Karpas-422 (cell line): Measurements from ENCODE around the gene ST8SIA6. TPM values are rescaled to one million over a fixed set of nuclear protein-coding genes. Genes with fewer than 3 reads are reported as not detected.

ENCODE experiments used
- DNase-seq: peaks from one replicate; pipeline ENCODE4 v3.0.0-alpha.2; 2015
- H2AFZ ChIP-seq: fragments of 200-600 bp; sonication (generic); 2 replicates; pipeline ENCODE4 v1.6.1; 2014; ENCODE audit warnings: antibody characterized with exemption, low read length, mixed read lengths
- H3K27ac ChIP-seq: fragments of 200-600 bp; sonication (generic); 2 replicates; pipeline ENCODE4 v1.5.1; 2014; ENCODE audit warnings: mild to moderate bottlenecking, low read length, moderate library complexity
- H3K27me3 ChIP-seq: fragments of 200-600 bp; sonication (generic); 2 replicates; pipeline ENCODE4 v1.6.1; 2014; ENCODE audit warnings: low read length, mixed read lengths
- H3K36me3 ChIP-seq: fragments of 200-600 bp; sonication (generic); 2 replicates; pipeline ENCODE4 v1.6.1; 2014; ENCODE audit warnings: low read length, mixed read lengths; ENCODE audit not compliant: insufficient read depth
- H3K4me1 ChIP-seq: fragments of 200-600 bp; sonication (generic); 2 replicates; pipeline ENCODE4 v1.6.1; 2014; ENCODE audit warnings: mild to moderate bottlenecking, low read length, mixed read lengths
- H3K4me2 ChIP-seq: fragments of 200-600 bp; sonication (generic); 2 replicates; pipeline ENCODE4 v1.6.1; 2014; ENCODE audit warnings: low read length, low read depth, mild to moderate bottlenecking; ENCODE audit not compliant: poor library complexity, severe bottlenecking
- H3K4me3 ChIP-seq: fragments of 200-600 bp; sonication (generic); 2 replicates; pipeline ENCODE4 v1.5.1; 2014; ENCODE audit warnings: mild to moderate bottlenecking, antibody characterized with exemption, low read length, mixed read lengths
- H3K79me2 ChIP-seq: fragments of 200-600 bp; sonication (generic); 2 replicates; pipeline ENCODE4 v1.6.1; 2014; ENCODE audit warnings: mild to moderate bottlenecking, low read length, mixed read lengths
- H3K9ac ChIP-seq: fragments of 200-600 bp; sonication (generic); 2 replicates; pipeline ENCODE4 v1.6.0; 2014; ENCODE audit warnings: low read length
- H3K9me2 ChIP-seq: fragments of 200-600 bp; sonication (generic), shearing (Covaris generic); replicated peaks from 2 replicates; pipeline ENCODE4 v1.6.0; 2014; ENCODE audit warnings: mild to moderate bottlenecking, low read length, moderate library complexity; ENCODE audit not compliant: insufficient read depth
- H3K9me3 ChIP-seq: fragments of 300-700, 200-600 bp; sonication (generic); 2 replicates; pipeline ENCODE4 v1.6.1; 2014; ENCODE audit warnings: low read length, mixed read lengths
- H4K20me1 ChIP-seq: fragments of 200-600 bp; sonication (generic); 2 replicates; pipeline ENCODE4 v1.6.1; 2014; ENCODE audit warnings: mild to moderate bottlenecking, antibody characterized with exemption, low read length, low read depth; ENCODE audit not compliant: insufficient read depth
- total RNA-seq: library from RNA; depleted of rRNA; stranded (reverse); fragments of >200 nt; shearing (Covaris generic); gene quantifications from 2 replicates; pipeline ENCODE4 v1.2.3, GENCODE V29; 2014; ENCODE audit warnings: low replicate concordance

The ST8SIA6 gene
- total RNA-seq, 1 experiment from 2014 or later = not detected

- peaks cover 9% of the 10 kb centered on the region for H3K4me1 ChIP-seq
- no peaks in the 10 kb centered on the region for H3K36me3 ChIP-seq
- 0 out of 2 replicates have a peak, but pooled peaks cover 2% of the 10 kb centered on the region for H3K27me3 ChIP-seq
- no peaks in the 10 kb centered on the region for H3K9me2 ChIP-seq
- no peak overlapping the region for H3K4me3 ChIP-seq
- H3K9ac ChIP-seq = no peak overlapping the region
- DNase-seq = no peak
- H2AFZ ChIP-seq = no peak overlapping the region
- H4K20me1 ChIP-seq = no peaks in the 10 kb centered on the region
- H3K79me2 ChIP-seq = no peaks in the 10 kb centered on the region
- H3K9me3 ChIP-seq = no peaks in the 10 kb centered on the region
- H3K4me2 ChIP-seq = peak overlapping the region; percentile 20
- H3K27ac ChIP-seq = no peak overlapping the region
These were observed 137.8 kb downstream of the ST8SIA6 start for GRCh38 chr10:17316488-17317170.

GRCh38 chr10:17309435-17309834, 145.0 kb downstream of the ST8SIA6 start:
- H3K9ac ChIP-seq = no peak overlapping the region
- H3K9me2 ChIP-seq = no peaks in the 10 kb centered on the region
- no peaks in the 10 kb centered on the region for H4K20me1 ChIP-seq
- no peak overlapping the region for H3K27ac ChIP-seq
- no peaks in the 10 kb centered on the region for H3K9me3 ChIP-seq
- no peak overlapping the region for H3K4me3 ChIP-seq
- H3K36me3 ChIP-seq = no peaks in the 10 kb centered on the region
- H3K4me1 ChIP-seq = no peaks in the 10 kb centered on the region
- H3K79me2 ChIP-seq = no peaks in the 10 kb centered on the region
- H3K4me2 ChIP-seq = no peak overlapping the region
- no peak for DNase-seq
- H3K27me3 ChIP-seq = no peaks in the 10 kb centered on the region
- no peak overlapping the region for H2AFZ ChIP-seq

- H3K79me2 ChIP-seq = no peaks in the 10 kb centered on the region
- no peak overlapping the region for H3K4me2 ChIP-seq
- H3K9me2 ChIP-seq = no peaks in the 10 kb centered on the region
- H3K4me3 ChIP-seq = no peak overlapping the region
- no peak overlapping the region for H3K9ac ChIP-seq
- H3K36me3 ChIP-seq = no peaks in the 10 kb centered on the region
- no peaks in the 10 kb centered on the region for H3K4me1 ChIP-seq
- no peaks in the 10 kb centered on the region for H3K27me3 ChIP-seq
- no peak overlapping the region for H3K27ac ChIP-seq
- H2AFZ ChIP-seq = no peak overlapping the region
- DNase-seq = no peak
- H3K9me3 ChIP-seq = no peaks in the 10 kb centered on the region
- no peaks in the 10 kb centered on the region for H4K20me1 ChIP-seq
These were observed 147.3 kb downstream of the ST8SIA6 start for GRCh38 chr10:17307123-17307522.

GRCh38 chr10:17292375-17292774, 162.0 kb downstream of the ST8SIA6 start:
- DNase-seq = no peak
- Histone ChIP-seq H3K27ac (no peak overlapping the region), H3K36me3 (no peaks in the 10 kb centered on the region)

GRCh38 chr10:17290226-17290625, 164.2 kb downstream of the ST8SIA6 start:
- Histone ChIP-seq H3K4me1 (no peaks in the 10 kb centered on the region), H3K27ac (no peak overlapping the region), H3K4me2 (no peak overlapping the region), H3K79me2 (no peaks in the 10 kb centered on the region), H3K9me2 (no peaks in the 10 kb centered on the region), H2AFZ (no peak overlapping the region), H3K27me3 (no peaks in the 10 kb centered on the region), H3K36me3 (no peaks in the 10 kb centered on the region), H4K20me1 (no peaks in the 10 kb centered on the region), H3K9ac (no peak overlapping the region), H3K9me3 (no peaks in the 10 kb centered on the region), H3K4me3 (no peak overlapping the region)
- DNase-seq = peak; percentile 42

More at GRCh38 chr10:17292375-17292774, 162.0 kb downstream of the ST8SIA6 start:
- H3K79me2 ChIP-seq = no peaks in the 10 kb centered on the region
- no peak overlapping the region for H2AFZ ChIP-seq
- H3K4me1 ChIP-seq = no peaks in the 10 kb centered on the region
- no peaks in the 10 kb centered on the region for H3K9me3 ChIP-seq
- H4K20me1 ChIP-seq = no peaks in the 10 kb centered on the region
- H3K9me2 ChIP-seq = no peaks in the 10 kb centered on the region
- H3K4me2 ChIP-seq = no peak overlapping the region
- H3K4me3 ChIP-seq = no peak overlapping the region
- no peaks in the 10 kb centered on the region for H3K27me3 ChIP-seq
- no peak overlapping the region for H3K9ac ChIP-seq

- no peaks in the 10 kb centered on the region for H3K79me2 ChIP-seq
- no peak overlapping the region for H3K9ac ChIP-seq
- H3K4me2 ChIP-seq = no peak overlapping the region
- no peaks in the 10 kb centered on the region for H3K9me2 ChIP-seq
- H3K36me3 ChIP-seq = no peaks in the 10 kb centered on the region
- no peaks in the 10 kb centered on the region for H3K9me3 ChIP-seq
- no peaks in the 10 kb centered on the region for H4K20me1 ChIP-seq
- H3K27me3 ChIP-seq = no peaks in the 10 kb centered on the region
- no peak for DNase-seq
- no peak overlapping the region for H3K27ac ChIP-seq
- H2AFZ ChIP-seq = no peak overlapping the region
- H3K4me1 ChIP-seq = no peaks in the 10 kb centered on the region
- H3K4me3 ChIP-seq = no peak overlapping the region
These were observed 164.6 kb downstream of the ST8SIA6 start for GRCh38 chr10:17289763-17290162.

GRCh38 chr10:17286562-17287550, 167.5 kb downstream of the ST8SIA6 start:
- Histone ChIP-seq H3K9me2 (no peaks in the 10 kb centered on the region), H3K79me2 (no peaks in the 10 kb centered on the region), H3K27ac (no peak overlapping the region), H3K27me3 (no peaks in the 10 kb centered on the region), H3K4me2 (no peak overlapping the region), H3K9ac (no peak overlapping the region), H2AFZ (no peak overlapping the region), H3K4me1 (no peaks in the 10 kb centered on the region), H3K4me3 (no peak overlapping the region), H3K36me3 (no peaks in the 10 kb centered on the region), H3K9me3 (no peaks in the 10 kb centered on the region), H4K20me1 (no peaks in the 10 kb centered on the region)
- no peak for DNase-seq

GRCh38 chr10:17282311-17282710, 172.1 kb downstream of the ST8SIA6 start:
- Histone ChIP-seq H3K79me2 (no peaks in the 10 kb centered on the region), H3K9ac (no peak overlapping the region), H3K36me3 (no peaks in the 10 kb centered on the region), H3K4me2 (no peak overlapping the region), H4K20me1 (no peaks in the 10 kb centered on the region), H3K27ac (no peak overlapping the region), H3K27me3 (no peaks in the 10 kb centered on the region), H2AFZ (no peak overlapping the region), H3K4me1 (no peaks in the 10 kb centered on the region), H3K4me3 (no peak overlapping the region), H3K9me3 (no peaks in the 10 kb centered on the region), H3K9me2 (no peaks in the 10 kb centered on the region)
- no peak for DNase-seq
